Endothelial cell of umbilical vein (primary cell): ENCODE data around the gene SUPT7L. TPM values are rescaled to one million over a fixed set of nuclear protein-coding genes. Genes with fewer than 3 reads are reported as not detected.

Source experiments
- BruUV-seq: library from RNA; stranded (reverse); fragments of 400-500 nt; replicated peaks from 2 replicates; lab custom pipeline; 2021; lab: Mats Ljungman, UMichigan
- CTCF ChIA-PET: fragments of 300-600, 350-600 bp; sonication (Branson Sonifier 250); formaldehyde crosslinking; loops from one replicate; lab custom pipeline; 2021; ENCODE audit warnings: antibody characterized with exemption, inconsistent platforms; lab: Charles Lee
- POLR2A ChIA-PET: fragments of 300-600, 350-600 bp; sonication (Branson Sonifier 250); formaldehyde crosslinking; loops from one replicate; lab custom pipeline; 2021; ENCODE audit warnings: antibody characterized with exemption, inconsistent platforms; lab: Charles Lee
- DNase-seq: peaks from one replicate; pipeline ENCODE4 v3.0.0-alpha.2; 2011; ENCODE audit warnings: low read depth, low spot score
- FAIRE-seq: peaks from 2 replicates; lab custom pipeline; 2011; peaks lifted over from hg19 to GRCh38; lab: Jason Lieb, UNC
- H2AFZ ChIP-seq: 2 replicates; pipeline ENCODE4 v1.6.0; 2012; ENCODE audit warnings: low read depth, low read length, control low read depth, inconsistent platforms
- H3K27ac ChIP-seq: 2 replicates; pipeline ENCODE4 v1.5.1; 2011; ENCODE audit warnings: low read depth, mild to moderate bottlenecking, control low read depth, low read length, moderate library complexity; ENCODE audit not compliant: insufficient read depth
- H3K27me3 ChIP-seq, 2 experiments: 2 replicates each; pipeline versions ENCODE4 v1.6.0 to v1.6.1; 2011; ENCODE audit warnings: low read length in 2 of 2, mixed read lengths in 1 of 2; ENCODE audit not compliant: control insufficient read depth in 2 of 2, insufficient read depth in 2 of 2
- H3K36me3 ChIP-seq, 2 experiments: 2 replicates in 1 of 2; 3 replicates in 1 of 2; pipeline ENCODE4 v1.5.1; 2011; ENCODE audit warnings: low read length in 2 of 2, mild to moderate bottlenecking in 1 of 2, moderate library complexity in 1 of 2; ENCODE audit not compliant: control insufficient read depth in 2 of 2, insufficient read depth in 2 of 2; ENCODE audit errors: extremely low read depth in 1 of 2
- H3K4me1 ChIP-seq: 3 replicates; pipeline ENCODE4 v1.5.1; 2011; ENCODE audit warnings: mild to moderate bottlenecking, low read length; ENCODE audit not compliant: control insufficient read depth, insufficient read depth; ENCODE audit errors: extremely low read depth
- H3K4me2 ChIP-seq: 2 replicates; pipeline ENCODE4 v1.6.1; 2011; ENCODE audit warnings: low read length, control low read depth, mixed read lengths; ENCODE audit not compliant: insufficient read depth
- H3K4me3 ChIP-seq, 3 experiments: fragments of 200-600 bp in 1 of 3; sonication (generic), shearing (Covaris generic) in 1 of 3; replicated peaks in 1 of 3; 2 replicates each; pipeline ENCODE4 v1.5.1; 2011 to 2016; ENCODE audit warnings: control low read depth in 3 of 3, low read length in 3 of 3, mild to moderate bottlenecking in 2 of 3, inconsistent platforms in 1 of 3, low read depth in 1 of 3, moderate library complexity in 1 of 3; ENCODE audit not compliant: insufficient read depth in 1 of 3
- H3K79me2 ChIP-seq: 2 replicates; pipeline ENCODE4 v1.6.0; 2012; ENCODE audit warnings: low read length, inconsistent platforms; ENCODE audit not compliant: control insufficient read depth, insufficient read depth
- H3K9ac ChIP-seq: replicated peaks from 2 replicates; pipeline ENCODE3; 2011; ENCODE audit warnings: low read length, control low read depth; ENCODE audit not compliant: insufficient read depth; ENCODE audit errors: extremely low read depth
- H3K9me1 ChIP-seq: replicated peaks from 3 replicates; pipeline ENCODE4 v1.6.0; 2011; ENCODE audit warnings: mild to moderate bottlenecking, low read length; ENCODE audit not compliant: control insufficient read depth, insufficient read depth; ENCODE audit errors: extremely low read depth
- H3K9me3 ChIP-seq: replicated peaks from 2 replicates; pipeline ENCODE4 v1.5.1; 2012; ENCODE audit warnings: low read length, inconsistent platforms; ENCODE audit not compliant: control insufficient read depth, insufficient read depth
- H4K20me1 ChIP-seq: replicated peaks from 2 replicates; pipeline ENCODE3; 2011; ENCODE audit warnings: mild to moderate bottlenecking, low read length; ENCODE audit not compliant: control insufficient read depth, insufficient read depth; ENCODE audit errors: extremely low read depth
- CTCF ChIP-seq, 2 donors: IDR thresholded peaks; 1 replicate in 1 of 2; 2 replicates in 1 of 2; pipeline ENCODE4 v1.5.1; 2011; ENCODE audit warnings: low read length in 2 of 2, mild to moderate bottlenecking in 2 of 2, moderate library complexity in 2 of 2, control low read depth in 1 of 2, inconsistent platforms in 1 of 2, low read depth in 1 of 2; ENCODE audit not compliant: insufficient read depth in 1 of 2; ENCODE audit errors: extremely low read depth in 1 of 2
- EZH2 ChIP-seq: IDR thresholded peaks from 2 replicates; pipeline ENCODE4 v1.6.1; 2012; ENCODE audit warnings: borderline replicate concordance, low read depth, mild to moderate bottlenecking, moderate library complexity, low read length, inconsistent platforms; ENCODE audit not compliant: severe bottlenecking
- FOS ChIP-seq: IDR thresholded peaks from 2 replicates; pipeline ENCODE4 v1.6.1; 2011; ENCODE audit warnings: mild to moderate bottlenecking, low read length, moderate library complexity, borderline replicate concordance; ENCODE audit not compliant: insufficient read depth
- JUN ChIP-seq: IDR thresholded peaks from 2 replicates; pipeline ENCODE4 v1.6.1; 2011; ENCODE audit warnings: borderline replicate concordance, low read depth; ENCODE audit not compliant: insufficient read length, insufficient read depth
- MAX ChIP-seq: IDR thresholded peaks from 2 replicates; pipeline ENCODE4 v1.6.1; 2011; ENCODE audit not compliant: insufficient read depth, insufficient read length
- POLR2A ChIP-seq: IDR thresholded peaks from 2 replicates; pipeline ENCODE4 v1.6.1; 2012; ENCODE audit warnings: low read depth, mild to moderate bottlenecking, control low read depth, low read length
- POLR2AphosphoS5 ChIP-seq: IDR thresholded peaks from 2 replicates; pipeline ENCODE4 v1.6.1; 2012; ENCODE audit warnings: low read depth, mild to moderate bottlenecking, control low read depth, low read length, moderate library complexity; ENCODE audit not compliant: insufficient read depth
- dilution Hi-C: fragments of 300-500 bp; cut with MboI; formaldehyde crosslinking; loops from one replicate; pipeline ENCODE4 v1.15.0; 2019; ENCODE audit warnings: low sequenced_read_pairs; ENCODE audit not compliant: extremely low pct_ligation_motif_present
- intact Hi-C: fragments of 100-400 bp; cut with micrococcal nuclease; formaldehyde crosslinking; loops from one replicate; pipeline ENCODE4 v1.10.0; 2022
- polyA plus RNA-seq, 4 experiments: library from polyadenylated mRNA; depleted of rRNA in 3 of 4; stranded (reverse) in 3 of 4; unstranded in 1 of 4; fragments of >200 nt; gene quantifications; 2 replicates each; pipeline versions ENCODE4 v1.2.1 to v1.2.3, GENCODE V29; 2011 to 2012; ENCODE audit warnings: missing spikeins in 1 of 4
- total RNA-seq: library from RNA; stranded (reverse); gene quantifications from 2 replicates; pipeline ENCODE4 v1.2.3, GENCODE V29; 2021

SUPT7L gene
- total and polyA plus RNA-seq, 2 donors (not counting 3 experiments of a cell fraction or from before 2014, with no cell fraction given): 30.3 to 44.5 TPM

GRCh38 chr2:27683390-27684071 lies 20.1 kb upstream of the SUPT7L start:
- Histone ChIP-seq H2AFZ (no peak overlapping the region), H3K27ac (peak overlapping the region; percentile 97)
- peak; percentile 89 to 99 for TF ChIP-seq CTCF (IDR thresholded peaks at IDR 0.05; ENCODE audit: extremely low read depth in 1 of 2, insufficient read depth in 1 of 2, low read depth in 1 of 2, low read length in 2 of 2)
- no peak for TF ChIP-seq EZH2
- TF ChIP-seq FOS: peak; percentile 19
- TF ChIP-seq JUN: no peak
- no peak for TF ChIP-seq MAX
- TF ChIP-seq POLR2A: no peak
- no peak for TF ChIP-seq POLR2AphosphoS5

More at GRCh38 chr2:27683390-27684071, 20.1 kb upstream of the SUPT7L start:
- no TSS peak for BruUV-seq
- H3K4me2 ChIP-seq: peak overlapping the region; percentile 38
- H3K9ac ChIP-seq: peak overlapping the region; percentile 54
- H3K4me3 ChIP-seq: no peak overlapping the region
- POLR2A ChIA-PET: interaction anchor here (1.5 kb wide), 1 partner anchor 20 kb away, joined by 6 read pairs; the partner anchor contains the start of genes SLC4A1AP and SUPT7L
- intact Hi-C loops: loop anchor here (1.0 to 2.0 kb wide), 5 partner anchors 55 to 769 kb away; partner anchors contain the start of genes CCDC121, GPN1 and GTF3C2
- H3K79me2 ChIP-seq: no peaks in the 10 kb centered on the region
- peaks cover 8 to 16% of the 10 kb centered on the region in 2 experiments for H3K36me3 ChIP-seq
- no peaks in the 10 kb centered on the region for H3K9me1 ChIP-seq
- peak; percentile 91 for DNase-seq
- CTCF ChIA-PET: interaction anchor here (0.5 to 3.5 kb wide), 53 partner anchors 8 to 911 kb away, joined by 3 to 74 read pairs (median 4); partner anchors contain the start of genes CCDC121, FNDC4, GPN1 and IFT172
- H3K4me1 ChIP-seq: peaks cover 25% of the 10 kb centered on the region
- no peaks in the 10 kb centered on the region for H3K9me3 ChIP-seq
- FAIRE-seq: peak; percentile 74
- dilution Hi-C loops: no loop called here
- H4K20me1 ChIP-seq: no peaks in the 10 kb centered on the region
- no peaks in the 10 kb centered on the region for H3K27me3 ChIP-seq
